ENCODE results near the gene HIPK1.

- TF ChIP-seq CTCF (conservative IDR thresholded peaks at IDR 0.05; ENCODE audit: low read length) (no peak), EZH2phosphoT487 (IDR thresholded peaks at IDR 0.05; ENCODE audit: borderline replicate concordance, low read depth, low read length) (no peak)
Observed at GRCh38 chr1:114015075-114015474, 86.0 kb downstream of the HIPK1 start.

Data from OCI-LY7 (cell line).